ENCODE data around the gene SERP2. TPM values are rescaled to one million over a fixed set of nuclear protein-coding genes. Genes with fewer than 3 reads are reported as not detected.

SERP2 gene
- total RNA-seq, 4 donors from 2014 or later = 5.8 to 9.5 (median 7.4) TPM

DNA sequence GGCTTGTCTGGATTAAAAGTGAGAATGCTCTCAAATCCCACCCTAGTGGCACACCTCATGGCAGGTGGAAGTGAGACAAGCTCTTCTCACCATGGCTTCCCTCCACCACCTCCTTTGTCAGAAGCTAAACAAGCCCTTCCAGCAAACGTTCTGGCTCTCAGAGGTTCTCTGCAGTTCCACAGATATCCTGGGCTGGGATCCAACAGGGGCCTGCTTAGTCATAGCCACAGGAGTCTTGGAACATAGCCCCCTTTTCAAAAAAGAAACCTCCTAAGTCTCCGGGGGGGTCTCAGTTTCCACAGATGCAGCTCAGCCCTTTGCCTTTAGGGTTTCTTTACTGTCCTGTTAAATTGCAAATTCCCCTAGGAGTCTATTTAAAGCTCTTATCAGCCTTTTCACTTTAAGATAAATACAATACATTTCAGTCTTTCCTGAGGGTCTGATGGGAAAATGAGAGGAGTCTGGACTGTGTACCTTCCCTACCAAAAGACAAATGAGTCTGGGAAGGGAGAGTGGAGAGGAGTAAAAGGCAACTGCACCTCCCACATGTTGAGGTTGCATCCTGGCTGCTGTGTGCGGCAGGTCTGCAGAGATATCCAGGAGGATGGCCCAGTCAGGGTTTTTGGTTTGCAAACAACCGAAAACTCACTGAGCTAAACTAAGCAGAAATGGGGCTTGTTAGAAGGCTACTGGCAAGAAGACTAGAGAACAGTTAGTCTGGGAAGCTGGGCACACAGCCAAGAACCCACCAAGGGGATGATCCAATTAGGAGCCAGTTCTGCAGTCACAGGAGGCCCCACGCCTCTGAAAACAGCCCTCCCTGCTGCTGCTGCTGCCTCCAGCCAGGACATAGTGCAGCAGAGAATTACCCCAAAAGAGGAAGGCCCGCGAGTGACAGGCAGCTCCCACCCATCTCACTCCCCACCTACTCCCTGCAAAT lies 41.4 kb upstream of the SERP2 start:
- DNase-seq (ENCODE audit: extremely low spot score) = peak; percentile 92
- H3K4me1 ChIP-seq = peaks cover 12 to 24% (median 20%) of the 10 kb centered on the region in 4 donors
- peak overlapping the region; percentile 57 to 72 (median 64) for H3K27ac ChIP-seq (replicated peaks in 1 of 4)
- WGBS = 26% methylated on average over 7 of the region's 7 CpGs
- no peak for TF ChIP-seq EP300 (IDR thresholded peaks at IDR 0.05)
- peak; percentile 20 to 39 for TF ChIP-seq POLR2AphosphoS5 (IDR thresholded peaks at IDR 0.05)
- no peak overlapping the region for H3K4me3 ChIP-seq
- no peaks in the 10 kb centered on the region for H3K9me3 ChIP-seq
- no peaks in the 10 kb centered on the region for H3K36me3 ChIP-seq
- no peaks in the 10 kb centered on the region for H3K27me3 ChIP-seq
- intact Hi-C loops (cut with DNase I) = no loop called here

DNA sequence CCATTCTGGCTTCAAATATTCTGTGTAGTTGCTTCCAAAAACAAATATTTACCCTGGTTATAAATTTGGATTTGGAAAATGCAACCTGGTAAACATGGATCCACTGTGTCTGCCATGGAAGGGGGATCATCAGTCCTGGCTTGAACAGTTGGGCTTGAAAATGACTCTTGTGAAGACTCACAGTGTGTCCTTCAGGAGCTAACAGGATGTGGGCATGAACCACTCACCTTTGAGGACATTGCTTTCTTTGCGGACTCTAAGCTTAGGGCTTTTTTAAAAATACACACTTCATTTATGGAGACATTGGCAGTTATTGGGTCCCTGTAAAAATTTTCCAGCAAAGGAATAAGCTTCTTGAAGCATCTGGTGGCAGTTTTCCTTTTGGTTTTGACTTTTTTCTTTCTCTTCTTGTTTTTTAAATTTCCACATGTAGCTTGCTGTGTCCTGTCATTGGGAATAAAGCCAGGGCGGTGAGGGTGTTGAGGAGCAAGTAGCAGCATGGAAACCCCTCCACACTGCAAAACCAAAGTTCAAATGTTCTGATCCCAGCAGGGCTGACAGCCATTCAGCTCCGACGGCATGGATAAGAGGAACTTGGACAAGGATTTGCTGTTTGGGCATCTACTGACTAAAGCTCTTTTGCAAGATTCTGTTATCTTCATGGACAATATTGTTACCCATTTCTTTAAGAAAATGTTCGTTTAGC lies 39.5 kb upstream of the SERP2 start:
- Histone ChIP-seq H3K27me3 (no peaks in the 10 kb centered on the region), H3K4me1 (peaks cover 12 to 24% (median 20%) of the 10 kb centered on the region in 4 donors), H3K36me3 (no peaks in the 10 kb centered on the region), H3K27ac (replicated peaks in 1 of 4) (no peak overlapping the region), H3K4me3 (no peak overlapping the region), H3K9me3 (no peaks in the 10 kb centered on the region)
- intact Hi-C loops (cut with DNase I) = no loop called here
- 75% methylated on average over 5 of the region's 5 CpGs for WGBS
- TF ChIP-seq EP300 (IDR thresholded peaks at IDR 0.05) (no peak), POLR2AphosphoS5 (IDR thresholded peaks at IDR 0.05) (no peak), POLR2A (IDR thresholded peaks at IDR 0.05; ENCODE audit: low read depth) (no peak)
- TF ChIP-seq, protein P1, sequence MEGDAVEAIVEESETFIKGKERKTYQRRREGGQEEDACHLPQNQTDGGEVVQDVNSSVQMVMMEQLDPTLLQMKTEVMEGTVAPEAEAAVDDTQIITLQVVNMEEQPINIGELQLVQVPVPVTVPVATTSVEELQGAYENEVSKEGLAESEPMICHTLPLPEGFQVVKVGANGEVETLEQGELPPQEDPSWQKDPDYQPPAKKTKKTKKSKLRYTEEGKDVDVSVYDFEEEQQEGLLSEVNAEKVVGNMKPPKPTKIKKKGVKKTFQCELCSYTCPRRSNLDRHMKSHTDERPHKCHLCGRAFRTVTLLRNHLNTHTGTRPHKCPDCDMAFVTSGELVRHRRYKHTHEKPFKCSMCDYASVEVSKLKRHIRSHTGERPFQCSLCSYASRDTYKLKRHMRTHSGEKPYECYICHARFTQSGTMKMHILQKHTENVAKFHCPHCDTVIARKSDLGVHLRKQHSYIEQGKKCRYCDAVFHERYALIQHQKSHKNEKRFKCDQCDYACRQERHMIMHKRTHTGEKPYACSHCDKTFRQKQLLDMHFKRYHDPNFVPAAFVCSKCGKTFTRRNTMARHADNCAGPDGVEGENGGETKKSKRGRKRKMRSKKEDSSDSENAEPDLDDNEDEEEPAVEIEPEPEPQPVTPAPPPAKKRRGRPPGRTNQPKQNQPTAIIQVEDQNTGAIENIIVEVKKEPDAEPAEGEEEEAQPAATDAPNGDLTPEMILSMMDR (IDR thresholded peaks at IDR 0.05) = no peak
- peak; percentile 89 for DNase-seq (ENCODE audit: extremely low spot score)

DNA sequence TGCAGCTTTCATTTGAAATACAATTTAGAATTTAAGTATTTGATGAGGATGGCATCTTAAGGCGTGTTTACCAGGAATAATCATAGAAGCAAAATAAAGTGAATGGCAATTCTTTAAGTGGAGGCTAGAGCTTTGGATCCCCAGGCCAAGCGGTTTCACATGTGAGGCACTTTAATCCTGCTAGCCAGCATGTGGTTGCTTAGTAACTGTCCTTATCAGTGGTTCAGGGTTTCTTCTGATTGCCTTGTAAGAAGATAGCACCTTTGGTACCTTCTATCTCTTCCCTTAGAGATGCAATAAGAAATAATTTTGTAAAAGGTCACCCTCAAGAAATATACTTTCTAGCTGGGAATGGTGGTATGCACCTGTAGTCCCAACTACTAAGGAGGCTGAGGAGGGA lies 38.9 kb upstream of the SERP2 start:
- no peak overlapping the region for H3K4me3 ChIP-seq
- H3K27ac ChIP-seq (replicated peaks in 1 of 4) = no peak overlapping the region
- no peaks in the 10 kb centered on the region for H3K9me3 ChIP-seq
- WGBS = 99% methylated on average over 2 of the region's 2 CpGs
- no peaks in the 10 kb centered on the region for H3K36me3 ChIP-seq
- intact Hi-C loops (cut with DNase I) = no loop called here
- TF ChIP-seq, protein P1 (IDR thresholded peaks at IDR 0.05) = no peak
- TF ChIP-seq EP300 (IDR thresholded peaks at IDR 0.05) (no peak), POLR2AphosphoS5 (IDR thresholded peaks at IDR 0.05) (no peak), POLR2A (IDR thresholded peaks at IDR 0.05; ENCODE audit: low read depth) (no peak)
- DNase-seq (ENCODE audit: extremely low spot score) = no peak
- peaks cover 12 to 24% (median 20%) of the 10 kb centered on the region in 4 donors for H3K4me1 ChIP-seq
- H3K27me3 ChIP-seq = no peaks in the 10 kb centered on the region

DNA sequence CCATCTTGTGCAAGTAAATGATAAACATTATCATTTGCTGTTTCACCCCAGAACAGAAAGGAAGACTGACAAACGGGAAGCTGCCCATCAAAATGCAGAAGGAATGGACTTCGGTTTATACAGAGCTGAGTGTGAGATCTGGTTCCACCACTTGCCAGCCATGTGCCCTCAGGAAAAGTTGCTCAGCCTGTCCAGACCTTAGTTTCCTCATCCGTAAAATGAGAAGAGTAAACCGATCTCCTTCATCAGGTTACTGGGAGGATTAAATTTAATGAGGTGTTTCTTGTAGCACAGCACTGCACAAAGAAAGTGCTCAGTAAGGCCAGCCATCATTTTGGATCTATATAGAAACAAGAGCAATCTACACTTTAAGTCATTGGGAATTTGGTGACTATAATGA lies 36.7 kb upstream of the SERP2 start:
- Histone ChIP-seq H3K9me3 (no peaks in the 10 kb centered on the region), H3K4me3 (no peak overlapping the region), H3K27me3 (no peaks in the 10 kb centered on the region), H3K27ac (replicated peaks in 1 of 4) (no peak overlapping the region), H3K36me3 (no peaks in the 10 kb centered on the region), H3K4me1 (peaks cover 7 to 14% (median 11%) of the 10 kb centered on the region in 4 donors)
- 89% methylated on average over 4 of the region's 4 CpGs for WGBS
- TF ChIP-seq, protein P1 (IDR thresholded peaks at IDR 0.05) = no peak
- TF ChIP-seq EP300 (IDR thresholded peaks at IDR 0.05) (no peak), POLR2AphosphoS5 (IDR thresholded peaks at IDR 0.05) (no peak), POLR2A (IDR thresholded peaks at IDR 0.05; ENCODE audit: low read depth) (no peak)
- intact Hi-C loops (cut with DNase I) = no loop called here
- no peak for DNase-seq (ENCODE audit: extremely low spot score)

DNA sequence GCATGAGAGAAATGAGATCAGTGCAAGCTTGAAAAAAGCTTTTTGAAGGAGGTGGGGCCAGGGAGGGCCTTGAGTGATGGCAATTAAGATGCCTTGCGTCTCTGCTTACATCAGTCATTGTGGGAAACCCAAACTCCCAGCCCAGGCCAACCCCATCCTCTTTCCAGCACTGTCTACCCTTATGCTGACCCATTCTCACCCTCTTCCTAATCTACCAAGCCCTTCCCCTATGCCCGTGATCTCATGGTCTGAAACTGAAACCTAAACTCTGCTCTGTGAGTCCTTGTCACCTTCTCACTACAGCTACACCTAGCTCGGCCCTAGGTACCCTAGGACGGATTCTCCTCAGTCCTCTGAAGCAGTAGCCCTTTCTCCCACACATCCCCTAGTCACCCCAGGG lies 36.0 kb upstream of the SERP2 start:
- no peaks in the 10 kb centered on the region for H3K9me3 ChIP-seq
- H3K36me3 ChIP-seq = no peaks in the 10 kb centered on the region
- no peak overlapping the region for H3K27ac ChIP-seq (replicated peaks in 1 of 4)
- no peak for TF ChIP-seq POLR2A (IDR thresholded peaks at IDR 0.05; ENCODE audit: low read depth)
- TF ChIP-seq, protein P1 (IDR thresholded peaks at IDR 0.05) = no peak
- no peak for TF ChIP-seq POLR2AphosphoS5 (IDR thresholded peaks at IDR 0.05)
- TF ChIP-seq EP300 (IDR thresholded peaks at IDR 0.05) = no peak
- intact Hi-C loops (cut with DNase I) = no loop called here
- no peaks in the 10 kb centered on the region for H3K27me3 ChIP-seq
- peaks cover under 1 to 8% (median 4%) of the 10 kb centered on the region in 4 donors for H3K4me1 ChIP-seq
- DNase-seq (ENCODE audit: extremely low spot score) = no peak
- 87% methylated on average over 4 of the region's 4 CpGs for WGBS
- no peak overlapping the region for H3K4me3 ChIP-seq

Data from esophagus muscularis mucosa (tissue), 4 donors.